Heart left ventricle (tissue), 16 donors: ENCODE measurements around the gene CCDC85C. TPM values are rescaled to one million over a fixed set of nuclear protein-coding genes. Genes with fewer than 3 reads are reported as not detected.

ENCODE experiments used
- ATAC-seq, 4 donors: fragments of 200-7000 bp; cut with Tn5 transposase; one replicate each; pipeline ENCODE4 v1.9.1; 2020 to 2022; ENCODE audit warnings: moderate library complexity in 4 of 4, mild to moderate bottlenecking in 3 of 4, moderate number of reproducible peaks in 1 of 4
- DNase-seq, 5 donors: peaks; one replicate each; pipeline ENCODE4 v3.0.0-alpha.2; 2020
- H3K27ac ChIP-seq, 12 donors: fragments of 200-600 bp; sonication (generic) in 4 of 12; one replicate each; pipeline versions ENCODE4 v1.5.0 to v1.8.0; 2016 to 2022; ENCODE audit warnings: mild to moderate bottlenecking in 2 of 12
- H3K27me3 ChIP-seq, 9 donors: fragments of 200-600 bp; sonication (generic) in 2 of 9; one replicate each; pipeline versions ENCODE4 v1.5.1 to v1.8.0; 2016 to 2022; ENCODE audit warnings: mild to moderate bottlenecking in 3 of 9
- H3K36me3 ChIP-seq, 9 donors: fragments of 200-600 bp; sonication (generic) in 2 of 9; one replicate each; pipeline versions ENCODE4 v1.5.0 to v1.8.0; 2018 to 2022; ENCODE audit warnings: mild to moderate bottlenecking in 2 of 9
- H3K4me1 ChIP-seq, 12 donors: fragments of 200-600 bp; sonication (generic) in 4 of 12; one replicate each; pipeline versions ENCODE4 v1.5.0 to v1.8.0; 2016 to 2022; ENCODE audit warnings: mild to moderate bottlenecking in 3 of 12
- H3K4me3 ChIP-seq, 12 donors: fragments of 200-600 bp; sonication (generic) in 4 of 12; one replicate each; pipeline versions ENCODE4 v1.5.0 to v1.8.0; 2017 to 2022; ENCODE audit warnings: mild to moderate bottlenecking in 9 of 12, moderate library complexity in 4 of 12
- H3K9me3 ChIP-seq, 12 donors: fragments of 200-600 bp; sonication (generic) in 4 of 12; one replicate each; pipeline versions ENCODE4 v1.5.0 to v1.8.0; 2016 to 2022; ENCODE audit warnings: mild to moderate bottlenecking in 1 of 12
- POLR2A ChIP-seq, 2 donors: fragments of 450-650 bp; IDR thresholded peaks; one replicate each; pipeline ENCODE4 v1.6.1; 2017; ENCODE audit warnings: antibody characterized with exemption in 2 of 2, mild to moderate bottlenecking in 2 of 2, moderate library complexity in 2 of 2
- WGBS, 4 donors: extraction: QIAGEN DNeasy Blood & Tissue Kit in 2 of 4; methylation state at CpG; one replicate each; pipeline versions ENCODE4 v1.1.5 to v1.1.7; 2013 to 2018; 5-methylcytosine and 5-hydroxymethylcytosine counted together
- intact Hi-C, 10 donors: fragments of 100-400 bp; cut with DNase I; formaldehyde crosslinking; loops; one replicate each; pipeline versions ENCODE4 v1.11.1 to v1.14.2; 2022
- polyA plus RNA-seq, 2 donors: library from polyadenylated mRNA; stranded (reverse); fragments of 200-250 nt; gene quantifications; one replicate each; pipeline ENCODE4 v1.2.3, GENCODE V29; 2013
- total RNA-seq, 9 donors: library from RNA; depleted of rRNA in 2 of 9; stranded (reverse); fragments of >200 nt in 2 of 9; fragmentation: NEBNext Ultra II Directional in 3 of 9; extraction: Animal tissue kit (Norgen Biotek cat#: 25700) in 3 of 9; gene quantifications; one replicate each; pipeline versions ENCODE4 v1.1.0 to v1.2.4, GENCODE V29; 2016 to 2023
- TF ChIP-seq, protein P1 (sequence below), 12 donors: fragments of 200-600 bp; sonication (generic) in 4 of 12; IDR thresholded peaks; one replicate each; pipeline versions ENCODE4 v1.5.0 to v1.8.0; 2018 to 2022; ENCODE audit warnings: antibody characterized with exemption in 12 of 12, mild to moderate bottlenecking in 5 of 12
- donor health status: ischemic (EF 13 %, LVEDD 7.1; RV severe dilation, severe dysfunction).
- donor health status: healthy with polysubstance abuse.
- donor health status: DM: no; HTN: yes; CAD: no.
- donor health status: DM: no; HTN: no; CAD: no.
- donor health status: ischemic (EF 25% LVEDD 6.9; RV normal size, moderate dysfunction).
- donor health status: ischemic (EF 25% LVEDD 5.7; RV mildly dilated, moderate dysfunction).
- donor health status: healthy.
- donor health status: DM: yes; HTN: yes; CAD: no.
- donor health status: ischemic (EF 35%, LVEDD 5.7; RV mildly dilated, moderate dysfunction).
- donor health status: nonischemic (EF 11% LVEDD 7.7; RV severe dilation, severe dysfunction).
- donor health status: DM: yes; HTN: yes; CAD: no.
- donor health status: PGD.
- donor health status: ischemic (EF 29% LVEDD 5.4; RV normal size, mild dysfunction).
- donor health status: nonischemic (EF 23%, LVEDD 6.1; RV moderate dilation, normal function).

Gene CCDC85C
- total and polyA plus RNA-seq, 11 donors: 22.5 to 45.4 (median 29.7) TPM

DNA sequence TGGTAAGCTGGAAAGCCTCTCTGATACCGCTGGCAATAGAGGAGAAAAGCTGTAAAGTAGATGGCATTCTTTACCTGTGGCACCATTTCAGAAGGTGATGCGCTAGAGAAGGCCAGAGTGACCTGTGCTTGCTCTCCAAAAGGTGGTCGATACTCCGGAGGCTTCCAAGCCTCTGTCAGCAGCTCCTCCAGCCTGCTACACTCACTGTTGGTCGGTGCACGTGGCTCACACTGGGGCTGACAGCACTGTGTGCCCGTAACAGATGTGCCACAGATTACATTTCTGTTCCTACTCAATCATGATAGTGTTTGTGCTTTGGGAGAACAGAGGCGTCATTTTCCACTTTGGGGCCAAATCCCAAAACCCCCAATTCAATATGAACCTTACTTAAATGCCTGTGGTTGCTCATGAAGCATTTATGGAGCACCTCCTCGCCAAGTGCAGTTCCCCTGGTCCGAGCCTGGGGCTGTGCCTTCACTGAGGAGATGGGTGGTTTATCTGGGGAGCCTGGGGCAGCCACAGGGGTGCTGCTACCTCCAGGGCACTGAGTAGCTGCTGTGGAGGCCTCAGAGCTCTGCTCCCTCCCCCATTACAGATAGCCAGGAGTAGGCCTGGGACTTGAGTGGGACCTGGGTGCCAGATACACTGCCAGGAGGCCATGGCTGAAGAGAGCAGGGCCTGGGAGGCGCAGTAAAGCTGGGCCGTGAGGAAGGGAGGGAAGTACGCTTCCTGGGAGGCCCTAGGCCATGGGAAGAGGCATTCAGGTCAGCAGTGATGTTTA, 96.0 kb downstream of the CCDC85C start:
- WGBS, 4 donors: 80 to 90% (median 88%) methylated on average over 12 to 13 of the region's 13 CpGs
- Histone ChIP-seq H3K4me3 (no peak overlapping the region), H3K36me3 (peaks cover 3 to 96% (median 87%) of the 10 kb centered on the region in 9 donors), H3K27ac (no peak overlapping the region), H3K9me3 (no peaks in the 10 kb centered on the region), H3K27me3 (no peaks in the 10 kb centered on the region), H3K4me1 (peaks cover 0 to 19% (median 5%) of the 10 kb centered on the region in 12 donors)
- ATAC-seq (peak in 1 of 4 donors; percentile 8), DNase-seq (peak in 1 of 5 donors; percentile 20)
- TF ChIP-seq POLR2A (IDR thresholded peaks at IDR 0.05): no peak
- TF ChIP-seq, protein P1, sequence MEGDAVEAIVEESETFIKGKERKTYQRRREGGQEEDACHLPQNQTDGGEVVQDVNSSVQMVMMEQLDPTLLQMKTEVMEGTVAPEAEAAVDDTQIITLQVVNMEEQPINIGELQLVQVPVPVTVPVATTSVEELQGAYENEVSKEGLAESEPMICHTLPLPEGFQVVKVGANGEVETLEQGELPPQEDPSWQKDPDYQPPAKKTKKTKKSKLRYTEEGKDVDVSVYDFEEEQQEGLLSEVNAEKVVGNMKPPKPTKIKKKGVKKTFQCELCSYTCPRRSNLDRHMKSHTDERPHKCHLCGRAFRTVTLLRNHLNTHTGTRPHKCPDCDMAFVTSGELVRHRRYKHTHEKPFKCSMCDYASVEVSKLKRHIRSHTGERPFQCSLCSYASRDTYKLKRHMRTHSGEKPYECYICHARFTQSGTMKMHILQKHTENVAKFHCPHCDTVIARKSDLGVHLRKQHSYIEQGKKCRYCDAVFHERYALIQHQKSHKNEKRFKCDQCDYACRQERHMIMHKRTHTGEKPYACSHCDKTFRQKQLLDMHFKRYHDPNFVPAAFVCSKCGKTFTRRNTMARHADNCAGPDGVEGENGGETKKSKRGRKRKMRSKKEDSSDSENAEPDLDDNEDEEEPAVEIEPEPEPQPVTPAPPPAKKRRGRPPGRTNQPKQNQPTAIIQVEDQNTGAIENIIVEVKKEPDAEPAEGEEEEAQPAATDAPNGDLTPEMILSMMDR (IDR thresholded peaks at IDR 0.05): no peak
- intact Hi-C loops: no loop called here

DNA sequence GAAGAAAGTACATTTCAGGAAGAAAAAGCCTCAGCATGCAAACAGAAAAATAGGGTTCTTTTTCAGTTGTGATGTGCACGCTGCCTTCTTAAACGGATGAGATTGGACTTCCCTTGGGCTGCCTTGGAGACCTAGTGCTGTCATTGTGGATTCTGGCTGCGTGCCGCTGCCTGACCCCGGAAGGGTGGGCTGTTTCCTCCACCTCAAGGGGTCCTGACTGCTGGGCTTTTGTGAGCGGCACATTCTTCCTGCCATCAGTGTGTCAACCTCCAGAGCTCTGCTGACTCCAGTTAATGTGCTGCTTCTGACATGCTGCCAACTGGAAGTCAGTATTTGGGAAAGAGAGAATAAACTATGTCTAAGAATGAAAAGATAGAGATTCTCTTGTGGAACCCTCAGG, 97.7 kb downstream of the CCDC85C start:
- 64 to 80% (median 69%) methylated on average over 6 of the region's 6 CpGs for WGBS, 4 donors
- Histone ChIP-seq H3K4me3 (no peak overlapping the region), H3K36me3 (peaks cover 7 to 97% (median 93%) of the 10 kb centered on the region in 9 donors), H3K27me3 (no peaks in the 10 kb centered on the region), H3K9me3 (no peaks in the 10 kb centered on the region), H3K4me1 (peaks cover 0 to 12% (median 2%) of the 10 kb centered on the region in 12 donors), H3K27ac (no peak overlapping the region)
- intact Hi-C loops: no loop called here
- TF ChIP-seq, protein P1 (IDR thresholded peaks at IDR 0.05): no peak
- no peak for TF ChIP-seq POLR2A (IDR thresholded peaks at IDR 0.05)
- DNase-seq (peak in 2 of 5 donors; percentile 14 to 24), ATAC-seq (peak in 1 of 4 donors; percentile 7)

DNA sequence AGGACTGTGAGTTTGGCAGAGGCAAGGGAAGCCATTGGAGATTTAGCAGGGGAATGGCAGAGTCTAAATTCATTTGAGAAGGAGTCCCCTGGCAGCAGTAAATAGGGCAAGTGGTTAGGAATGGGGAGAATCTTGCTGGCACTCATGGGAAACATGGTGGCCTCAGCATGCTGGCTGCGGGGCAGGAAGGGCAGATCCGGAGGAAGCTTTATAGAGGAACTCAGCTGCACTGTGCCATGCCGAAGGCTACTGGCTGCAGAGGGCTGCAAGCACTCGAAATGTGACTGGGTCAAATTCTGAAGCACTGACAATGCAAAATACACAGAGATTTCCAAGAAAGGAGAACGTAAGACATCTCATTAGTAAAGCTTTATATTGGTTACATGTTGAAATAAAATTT, 98.9 kb downstream of the CCDC85C start:
- peaks cover 7 to 100% (median 99%) of the 10 kb centered on the region in 9 donors for H3K36me3 ChIP-seq
- no peaks in the 10 kb centered on the region for H3K9me3 ChIP-seq
- no peak for ATAC-seq
- H3K4me1 ChIP-seq: peaks cover 0 to 9% (median 0%) of the 10 kb centered on the region in 12 donors
- no peak overlapping the region for H3K27ac ChIP-seq
- intact Hi-C loops: no loop called here
- H3K27me3 ChIP-seq: no peaks in the 10 kb centered on the region
- H3K4me3 ChIP-seq: no peak overlapping the region
- DNase-seq: no peak
- WGBS, 4 donors: 79 to 86% (median 84%) methylated on average over 5 of the region's 5 CpGs
- TF ChIP-seq, protein P1 (IDR thresholded peaks at IDR 0.05): no peak
- no peak for TF ChIP-seq POLR2A (IDR thresholded peaks at IDR 0.05)

DNA sequence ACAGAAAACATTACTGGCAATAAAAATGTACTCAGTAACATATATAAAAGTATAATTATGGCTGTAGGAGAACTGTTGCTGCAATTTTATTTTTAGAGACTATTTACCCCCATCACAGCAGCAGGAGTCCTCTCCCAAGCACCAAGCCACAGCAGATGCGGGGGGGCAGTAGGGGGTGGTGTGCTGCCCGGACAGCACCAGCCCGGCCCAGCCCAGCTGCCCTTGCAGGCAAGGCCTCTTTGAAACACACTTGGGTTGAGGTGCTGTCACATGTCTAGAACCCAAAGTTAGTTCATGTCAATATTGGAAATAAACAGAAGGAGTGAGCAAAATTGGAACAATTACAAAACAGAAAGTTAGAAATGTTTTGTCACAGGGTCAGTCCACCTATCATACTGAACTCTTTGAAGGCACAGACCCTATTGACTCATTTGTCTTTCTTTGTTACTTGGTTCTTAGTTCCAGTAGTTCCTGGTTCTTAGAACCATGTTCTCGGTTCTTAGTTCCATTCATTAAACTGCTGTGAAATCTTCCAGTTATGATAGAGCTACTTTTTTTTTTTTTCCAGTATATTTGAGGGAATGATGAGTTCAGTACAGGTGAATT, 100.1 kb downstream of the CCDC85C start:
- ATAC-seq (no peak), DNase-seq (no peak)
- Histone ChIP-seq H3K9me3 (no peaks in the 10 kb centered on the region), H3K27me3 (no peaks in the 10 kb centered on the region), H3K27ac (no peak overlapping the region), H3K4me1 (peaks cover 0 to 9% (median 0%) of the 10 kb centered on the region in 12 donors), H3K4me3 (no peak overlapping the region), H3K36me3 (peaks cover 7 to 100% (median 96%) of the 10 kb centered on the region in 9 donors)
- TF ChIP-seq POLR2A (IDR thresholded peaks at IDR 0.05): no peak
- TF ChIP-seq, protein P1 (IDR thresholded peaks at IDR 0.05): no peak
- WGBS, 4 donors: 80 to 94% (median 88%) methylated on average over 4 of the region's 4 CpGs
- intact Hi-C loops: no loop called here
